ENCODE data around the gene SLC24A5.

- no peak for TF ChIP-seq POLR2A (IDR thresholded peaks at IDR 0.05; ENCODE audit: low read length)
- TF ChIP-seq GATA1 (IDR thresholded peaks at IDR 0.05; ENCODE audit: low read depth, low read length) = no peak
Observed at GRCh38 chr15:48102167-48102566, 18.6 kb upstream of the SLC24A5 start.

Measured in erythroblast (primary cell).